Globus pallidus (tissue), 1 donor: ENCODE results near the gene CCDC33.

Experiments
- DNase-seq: peaks from one replicate; pipeline ENCODE4 v3.0.0-alpha.2; 2015; ENCODE audit warnings: low spot score

The CCDC33 gene

DNA sequence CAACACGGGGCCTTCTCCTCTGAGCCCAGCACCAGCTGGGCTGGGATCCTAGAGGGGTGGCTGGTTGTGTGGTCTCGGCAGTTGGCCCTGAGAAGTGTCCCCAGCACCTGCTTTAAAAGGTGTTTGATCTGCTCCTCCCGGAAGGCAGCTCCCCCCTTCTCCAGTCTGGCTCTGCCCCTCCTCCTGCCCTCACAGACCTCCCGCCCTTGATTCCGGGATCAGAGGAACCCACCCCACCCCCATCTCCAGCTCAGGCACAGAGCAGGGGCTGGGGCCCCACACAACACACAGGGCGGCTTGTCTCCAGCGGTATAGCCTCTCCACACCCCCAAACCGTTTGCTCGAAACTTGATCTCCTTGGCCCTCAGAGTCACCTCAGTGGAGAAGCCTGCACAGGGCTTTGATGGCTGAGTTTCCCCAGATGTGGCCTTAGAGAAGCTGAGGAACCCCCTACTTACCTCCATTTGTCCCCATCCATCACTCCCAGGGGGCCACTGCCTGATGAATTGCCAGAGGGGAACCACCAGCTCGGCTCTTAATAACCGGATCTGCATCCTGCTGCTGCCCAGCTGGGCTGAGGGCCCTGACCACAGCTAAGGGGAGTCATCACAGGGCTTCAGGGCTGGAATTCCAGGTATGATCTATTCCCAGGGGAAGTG lies 27.1 kb upstream of the CCDC33 start:
- no peak for DNase-seq

- no peak for DNase-seq
Observed at GRCh38 chr15:74209560-74209958, 26.6 kb upstream of the CCDC33 start.

DNA sequence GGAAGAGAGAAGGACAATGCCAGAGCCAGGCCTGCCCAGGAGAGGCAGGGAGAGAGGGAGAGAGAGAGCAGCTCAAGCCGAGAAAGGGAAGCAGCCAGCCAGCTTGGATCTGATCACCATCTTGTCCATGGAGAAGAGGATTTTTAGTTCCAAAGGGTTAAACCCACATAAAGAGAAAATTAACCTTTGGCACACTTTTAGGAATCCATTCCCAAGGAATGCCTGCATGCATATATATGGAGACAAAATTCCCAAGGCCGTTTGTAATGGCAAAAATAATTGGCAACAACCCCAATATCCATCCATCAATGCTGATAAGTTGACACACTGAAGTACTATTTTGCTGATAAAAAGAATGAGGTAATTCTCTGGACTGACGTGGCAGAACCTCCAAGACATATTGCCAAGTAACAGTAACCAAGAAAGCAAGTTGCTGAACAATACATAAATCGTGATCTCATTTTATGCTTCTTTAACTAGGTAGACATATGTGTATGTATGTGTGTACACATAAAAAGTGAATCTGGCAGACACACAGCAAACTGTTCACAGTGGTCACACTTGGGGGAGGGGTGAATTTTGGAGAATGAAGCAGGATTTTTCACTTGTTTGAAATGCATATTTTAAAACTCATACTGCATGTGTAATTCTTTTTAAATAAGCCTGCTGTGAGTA lies 26.0 kb upstream of the CCDC33 start:
- DNase-seq, result no peak

DNA sequence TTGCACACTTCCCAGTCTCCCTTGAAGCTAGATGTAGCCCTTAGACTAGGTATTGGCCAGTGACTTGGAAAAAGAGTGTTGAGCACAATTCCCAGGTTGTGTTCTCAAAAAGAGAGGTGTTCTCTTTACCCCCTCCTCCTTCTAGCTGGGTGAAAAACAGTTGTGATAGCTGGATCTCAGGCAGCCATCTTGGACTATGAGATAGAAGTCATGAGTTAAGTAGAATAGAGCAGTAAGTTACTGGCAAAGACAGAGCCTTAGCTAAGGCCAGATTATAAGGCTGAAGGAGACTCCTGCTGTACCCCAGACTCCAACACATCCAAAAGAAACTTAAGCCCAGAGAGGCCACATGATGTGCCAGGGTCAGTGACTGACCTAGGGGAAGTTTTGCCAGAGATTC lies 25.4 kb upstream of the CCDC33 start:
- DNase-seq, result no peak

DNA sequence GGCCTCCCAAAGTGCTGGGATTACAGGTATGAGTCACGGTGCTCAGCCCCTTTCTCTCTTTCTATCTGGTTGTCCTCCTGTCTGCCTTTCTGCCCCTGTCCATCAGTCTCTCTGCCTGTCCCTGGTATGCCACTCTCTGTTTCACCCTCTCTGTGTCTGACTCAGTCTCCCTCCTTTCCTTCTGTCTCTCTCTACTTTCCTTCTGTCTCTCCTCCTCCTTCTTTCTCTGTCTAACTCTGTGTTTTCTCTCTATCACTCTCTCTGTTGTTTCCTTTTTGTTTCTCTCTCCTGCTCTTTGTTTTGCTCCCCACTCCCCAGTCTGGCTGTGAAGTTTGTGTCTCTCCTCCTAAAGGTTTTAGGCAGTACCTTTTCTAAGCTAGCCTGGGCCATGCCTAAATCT lies 24.5 kb upstream of the CCDC33 start:
- no peak for DNase-seq

GRCh38 chr15:74212494-74212893 lies 23.6 kb upstream of the CCDC33 start:
- DNase-seq, result no peak

DNA sequence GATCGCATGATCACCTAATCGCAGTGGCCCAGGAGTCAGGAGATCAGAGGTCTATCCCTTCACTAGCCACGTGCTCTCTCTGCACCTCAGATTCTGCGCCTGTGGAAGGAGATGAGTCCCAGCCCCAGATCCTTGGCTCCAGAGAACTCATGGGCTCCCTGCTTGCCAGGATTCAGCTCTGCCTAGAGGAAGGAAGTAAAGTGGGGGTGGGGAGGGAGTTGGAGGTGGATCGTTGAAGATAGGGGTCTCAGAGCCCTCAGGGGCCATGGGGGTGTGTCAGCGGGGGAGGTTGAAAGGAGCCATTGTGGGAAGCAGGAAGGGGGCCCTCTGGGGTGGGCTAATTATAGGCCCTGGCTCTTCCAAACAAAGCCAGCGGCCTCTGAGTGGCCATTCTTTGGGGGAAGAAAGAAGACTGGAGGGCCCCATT lies 22.3 kb upstream of the CCDC33 start:
- DNase-seq, result no peak

DNA sequence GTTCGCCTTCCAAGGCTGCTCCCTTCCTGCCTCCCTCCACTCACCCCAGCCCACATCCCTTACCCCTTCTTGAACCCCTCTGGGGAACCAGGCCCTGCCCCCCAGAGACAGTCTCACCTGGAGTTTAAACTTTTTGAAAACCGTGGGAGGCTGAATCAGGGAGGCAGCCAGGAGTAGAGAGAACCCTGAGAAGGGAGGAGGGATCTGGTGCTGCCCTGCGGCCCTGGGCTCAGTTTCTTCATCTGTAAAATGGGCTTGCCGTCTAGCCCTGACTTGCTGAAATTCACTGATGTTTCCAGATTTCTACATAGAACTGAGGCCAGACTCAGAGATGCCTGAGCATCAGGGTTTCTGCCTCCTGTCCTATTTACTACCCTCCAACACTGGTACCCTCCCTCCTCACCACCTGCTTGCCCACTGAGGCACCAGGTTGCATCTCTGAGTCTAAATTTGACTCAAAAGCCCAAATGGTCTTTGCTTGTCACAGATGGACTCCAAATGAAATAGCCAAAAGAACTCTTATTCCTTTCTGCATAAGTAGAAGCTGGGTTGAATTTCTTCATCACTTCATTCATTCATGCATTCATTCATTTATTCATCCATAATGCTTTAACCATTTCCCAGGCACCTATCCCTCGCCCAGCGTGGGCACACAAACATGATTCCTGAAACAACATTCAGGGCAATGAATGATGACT lies 21.7 kb upstream of the CCDC33 start:
- no peak for DNase-seq

DNA sequence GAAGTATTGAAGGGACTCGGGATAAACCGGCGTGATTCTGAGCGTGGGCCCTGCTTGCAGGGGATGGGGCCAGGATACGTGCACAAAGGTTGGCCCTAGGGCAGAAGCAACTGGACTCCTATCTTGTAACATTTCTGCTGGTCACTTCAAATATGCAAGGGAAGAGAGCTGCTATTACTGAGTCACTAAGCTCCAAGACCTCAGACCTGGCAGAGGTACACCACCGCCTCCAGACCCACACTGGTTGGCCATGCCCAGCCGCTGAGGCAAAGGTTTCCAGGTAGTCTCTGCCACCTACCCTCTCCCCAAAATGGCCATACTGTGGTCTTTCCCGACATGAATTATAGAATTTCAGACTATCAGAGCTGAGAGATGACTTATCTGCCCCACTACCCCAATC lies 20.2 kb upstream of the CCDC33 start:
- no peak for DNase-seq

DNA sequence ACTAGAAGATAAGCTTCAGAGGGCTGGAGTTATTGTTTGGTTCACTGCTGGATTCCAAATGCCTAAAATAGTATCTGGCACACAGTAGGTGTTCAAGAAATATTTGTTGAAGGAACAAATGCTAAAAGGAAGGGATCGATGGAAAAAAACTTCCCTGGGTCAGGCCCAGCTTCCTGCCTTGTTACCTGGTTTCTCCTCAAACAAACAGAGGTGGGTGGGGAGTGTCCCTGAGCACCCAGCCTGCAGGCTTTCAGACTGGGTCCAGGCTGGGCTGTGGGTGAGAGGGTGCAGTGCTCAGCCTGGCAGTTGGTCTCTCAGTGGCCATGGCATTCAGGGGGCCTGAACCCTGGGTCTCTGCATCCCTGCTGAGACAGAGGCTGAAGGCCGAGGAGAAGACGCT lies 19.2 kb upstream of the CCDC33 start:
- no peak for DNase-seq

GRCh38 chr15:74217907-74218885 lies 17.9 kb upstream of the CCDC33 start:
- DNase-seq, result no peak

- DNase-seq, result no peak
Observed at GRCh38 chr15:74220475-74221248, 15.5 kb upstream of the CCDC33 start.

DNA sequence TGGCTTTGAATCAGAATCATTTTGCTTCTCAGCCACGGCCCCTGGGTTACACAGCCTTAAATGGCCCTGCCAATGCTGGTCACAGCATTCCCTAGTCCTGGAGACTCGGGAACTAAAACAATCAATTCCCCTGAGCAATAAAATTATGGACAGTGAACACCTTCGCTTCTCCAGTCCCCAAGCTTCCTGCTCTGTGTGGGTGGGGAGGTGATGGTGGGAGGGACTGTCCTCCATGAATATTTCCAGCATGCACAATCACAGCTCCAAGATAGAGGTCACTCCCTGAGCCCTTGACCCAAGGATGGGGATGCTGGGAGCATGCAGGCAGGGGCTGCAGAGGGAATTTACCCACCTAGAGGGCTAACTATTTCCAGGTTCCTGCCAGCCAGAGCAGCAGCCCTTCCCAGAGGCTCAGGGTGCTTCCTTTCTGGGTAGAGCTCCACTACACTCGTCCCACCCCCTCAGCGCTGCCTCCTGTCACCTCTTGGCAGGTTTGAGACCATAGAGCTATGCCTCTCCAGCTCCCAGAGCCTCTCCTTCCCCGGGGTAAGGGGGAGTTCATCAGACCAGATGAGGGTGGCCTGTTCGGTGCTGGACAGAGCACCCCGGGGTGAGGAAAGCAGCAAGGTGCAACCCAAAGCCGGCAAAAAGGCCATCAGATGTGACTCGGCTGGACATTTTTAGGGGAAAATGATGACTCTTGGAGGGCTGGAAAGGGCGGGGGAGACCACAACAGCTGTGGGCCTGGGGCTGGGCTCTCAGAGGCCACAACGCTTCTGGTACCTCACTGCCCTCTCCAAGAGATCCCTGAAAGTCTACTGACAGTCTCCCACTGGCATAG lies 14.5 kb upstream of the CCDC33 start:
- no peak for DNase-seq

- no peak for DNase-seq
Observed at GRCh38 chr15:74222240-74223119, 13.6 kb upstream of the CCDC33 start.

DNA sequence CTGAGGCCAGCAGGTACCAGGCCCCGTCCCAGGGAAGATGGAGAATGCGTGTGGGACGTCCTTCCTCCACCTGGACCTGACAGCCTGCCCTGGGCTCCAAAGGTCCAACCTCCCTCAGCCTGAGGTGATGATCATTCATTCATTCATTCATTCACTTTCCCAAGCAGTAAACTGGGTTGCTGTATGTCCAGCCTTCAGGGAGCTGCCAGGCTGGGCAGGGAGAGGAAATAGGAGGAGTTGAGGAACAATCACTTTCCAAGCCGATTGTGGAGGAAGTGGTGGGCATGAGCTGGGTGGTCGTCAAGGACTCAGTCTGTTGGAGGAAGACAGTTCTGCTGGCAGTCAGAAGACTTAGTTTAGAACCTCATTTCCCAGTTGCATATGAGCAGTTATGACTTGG lies 10.2 kb upstream of the CCDC33 start:
- no peak for DNase-seq

DNA sequence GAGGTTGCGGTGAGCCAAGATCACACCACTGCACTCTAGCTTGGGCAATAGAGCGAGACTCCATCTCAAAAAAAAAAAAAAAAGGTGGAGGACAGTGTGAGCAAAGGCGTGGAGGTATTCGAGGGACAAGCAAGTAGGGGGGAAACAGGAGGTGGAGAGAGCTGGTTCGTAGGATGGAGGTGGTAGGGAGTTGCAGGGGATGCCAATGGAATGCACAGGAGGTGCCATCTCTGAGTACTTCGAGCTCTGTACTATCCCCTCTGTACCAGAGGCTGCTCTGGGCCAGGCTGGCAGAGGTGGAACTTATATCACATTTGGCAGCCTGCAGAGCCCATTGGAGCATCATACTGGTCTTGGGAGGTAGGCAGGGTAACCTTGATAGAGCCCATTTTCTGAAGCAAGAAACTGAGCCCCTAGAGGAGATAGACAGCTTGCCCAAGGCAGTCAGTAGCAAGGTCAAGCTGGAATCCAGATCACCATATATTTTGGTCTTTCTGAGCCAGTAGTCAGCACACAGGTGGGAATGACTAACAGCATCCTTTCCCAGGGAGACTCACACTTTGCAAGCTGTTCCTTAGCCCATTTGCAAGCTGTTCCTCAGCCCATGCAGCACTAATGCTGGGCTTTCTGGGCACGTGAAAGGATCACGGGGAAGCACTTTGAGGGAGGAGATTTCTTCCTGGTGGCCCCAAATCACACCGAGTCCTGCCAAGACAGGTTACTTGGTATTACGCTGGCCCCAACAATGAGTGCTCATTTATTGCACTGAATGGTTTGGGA lies 9.2 kb upstream of the CCDC33 start:
- no peak for DNase-seq

DNA sequence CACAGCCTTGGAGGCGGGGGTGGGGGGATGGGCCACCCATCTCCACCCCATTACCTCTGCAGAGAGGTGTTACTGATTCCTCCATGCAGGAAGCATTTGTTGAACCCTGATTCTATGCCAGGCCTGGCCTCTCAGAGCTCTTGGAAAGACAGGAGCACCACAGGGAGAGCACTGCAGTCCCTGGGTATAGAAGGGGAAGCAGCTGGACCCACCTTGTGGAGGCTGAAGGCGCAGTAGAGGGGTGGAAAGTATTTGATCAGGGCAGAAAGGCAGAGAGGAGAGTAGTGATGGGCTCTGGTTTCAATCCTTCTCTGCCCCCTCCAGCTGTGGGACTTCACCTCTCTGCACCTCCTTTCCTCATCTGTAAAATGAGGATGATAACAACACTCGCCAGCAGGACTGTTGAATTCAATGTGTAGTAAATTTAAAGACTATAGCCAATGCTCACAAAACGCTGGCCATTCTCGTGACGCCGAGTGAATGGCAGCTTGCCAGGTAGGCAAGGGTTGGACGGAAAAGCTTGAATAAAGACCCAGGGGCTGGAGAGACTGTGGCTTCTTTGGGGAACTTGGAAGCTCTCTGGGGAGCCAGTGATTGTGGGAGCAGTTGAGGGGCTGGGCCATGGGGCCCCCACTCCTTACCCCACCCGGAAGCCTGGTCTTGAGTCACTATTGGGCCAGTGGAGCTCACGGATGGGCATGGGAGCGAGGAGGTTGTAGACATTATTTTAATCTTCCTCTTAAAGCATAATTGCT lies 8.0 kb upstream of the CCDC33 start:
- DNase-seq, result no peak

GRCh38 chr15:74228723-74229081 lies 7.4 kb upstream of the CCDC33 start:
- DNase-seq, result no peak
